ENCODE measurements around the gene CD22.

DNA sequence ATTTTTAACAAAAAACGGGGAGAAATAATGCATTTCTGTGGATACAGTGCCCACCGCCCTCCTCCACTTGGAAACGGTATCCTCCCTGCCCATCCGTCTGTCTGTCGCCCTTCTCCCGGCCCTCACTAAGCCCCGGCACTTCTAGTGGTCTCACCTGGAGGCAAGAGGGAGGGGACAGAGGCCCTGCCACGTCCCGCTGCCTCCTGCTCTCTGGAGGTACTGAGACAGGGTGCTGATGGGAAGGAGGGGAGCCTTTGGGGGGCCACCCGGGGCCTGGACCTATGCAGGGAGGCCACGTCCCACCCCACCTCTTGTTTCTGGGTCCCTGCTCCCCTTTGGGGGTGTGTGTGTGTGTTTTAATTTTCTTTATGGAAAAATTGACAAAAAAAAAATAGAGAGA lies 49.6 kb upstream of the CD22 start:
- TF ChIP-seq, protein P1, sequence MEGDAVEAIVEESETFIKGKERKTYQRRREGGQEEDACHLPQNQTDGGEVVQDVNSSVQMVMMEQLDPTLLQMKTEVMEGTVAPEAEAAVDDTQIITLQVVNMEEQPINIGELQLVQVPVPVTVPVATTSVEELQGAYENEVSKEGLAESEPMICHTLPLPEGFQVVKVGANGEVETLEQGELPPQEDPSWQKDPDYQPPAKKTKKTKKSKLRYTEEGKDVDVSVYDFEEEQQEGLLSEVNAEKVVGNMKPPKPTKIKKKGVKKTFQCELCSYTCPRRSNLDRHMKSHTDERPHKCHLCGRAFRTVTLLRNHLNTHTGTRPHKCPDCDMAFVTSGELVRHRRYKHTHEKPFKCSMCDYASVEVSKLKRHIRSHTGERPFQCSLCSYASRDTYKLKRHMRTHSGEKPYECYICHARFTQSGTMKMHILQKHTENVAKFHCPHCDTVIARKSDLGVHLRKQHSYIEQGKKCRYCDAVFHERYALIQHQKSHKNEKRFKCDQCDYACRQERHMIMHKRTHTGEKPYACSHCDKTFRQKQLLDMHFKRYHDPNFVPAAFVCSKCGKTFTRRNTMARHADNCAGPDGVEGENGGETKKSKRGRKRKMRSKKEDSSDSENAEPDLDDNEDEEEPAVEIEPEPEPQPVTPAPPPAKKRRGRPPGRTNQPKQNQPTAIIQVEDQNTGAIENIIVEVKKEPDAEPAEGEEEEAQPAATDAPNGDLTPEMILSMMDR (IDR thresholded peaks at IDR 0.05; ENCODE audit: low read depth, low read length): no peak
- TF ChIP-seq EZH2phosphoT487 (IDR thresholded peaks at IDR 0.05; ENCODE audit: low read depth): no peak
